IMR-90 (cell line): Measurements from ENCODE around the gene LOC101059915.

Source experiments
- CEBPB ChIP-seq: IDR thresholded peaks from 2 replicates; pipeline ENCODE4 v1.6.1; 2012; ENCODE audit warnings: low read depth, low read length, improper control_type of control experiment
- CHD1 ChIP-seq: IDR thresholded peaks from 2 replicates; pipeline ENCODE4 v1.6.1; 2012; ENCODE audit warnings: low read depth, low read length, improper control_type of control experiment
- ELK1 ChIP-seq: fragments of 150-350 bp; IDR thresholded peaks from 2 replicates; pipeline ENCODE4 v1.6.1; 2016; ENCODE audit warnings: low read depth, mild to moderate bottlenecking, low read length, moderate library complexity, borderline replicate concordance
- FOS ChIP-seq: fragments of 150-350 bp; IDR thresholded peaks from 2 replicates; pipeline ENCODE4 v1.6.1; 2016; ENCODE audit warnings: low read depth, low read length
- MAZ ChIP-seq: IDR thresholded peaks from 2 replicates; pipeline ENCODE4 v1.6.1; 2012; ENCODE audit warnings: low read depth, mild to moderate bottlenecking, low read length, improper control_type of control experiment, moderate library complexity, borderline replicate concordance
- MXI1 ChIP-seq: IDR thresholded peaks from 2 replicates; pipeline ENCODE4 v1.6.1; 2012; ENCODE audit warnings: low read depth, mild to moderate bottlenecking, low read length, moderate library complexity, borderline replicate concordance
- POLR2A ChIP-seq: IDR thresholded peaks from 2 replicates; pipeline ENCODE4 v1.6.1; 2012; ENCODE audit warnings: mild to moderate bottlenecking, low read depth, low read length
- RAD21 ChIP-seq: IDR thresholded peaks from 2 replicates; pipeline ENCODE4 v1.6.1; 2012; ENCODE audit warnings: low read length, improper control_type of control experiment
- RCOR1 ChIP-seq: IDR thresholded peaks from 2 replicates; pipeline ENCODE4 v1.6.1; 2012; ENCODE audit warnings: mild to moderate bottlenecking, low read length, improper control_type of control experiment; ENCODE audit not compliant: insufficient replicate concordance
- SMC3 ChIP-seq: fragments of 150-350 bp; IDR thresholded peaks from 2 replicates; pipeline ENCODE4 v1.6.1; 2016; ENCODE audit warnings: low read depth, mild to moderate bottlenecking, antibody characterized with exemption, low read length, moderate library complexity
- TF ChIP-seq, protein P1 (sequence below): conservative IDR thresholded peaks from 2 replicates; pipeline ENCODE4 v1.5.1; 2012; ENCODE audit warnings: mild to moderate bottlenecking, low read depth, low read length, improper control_type of control experiment
- TF ChIP-seq, protein P2 (sequence below): fragments of 150-350 bp; IDR thresholded peaks from 2 replicates; pipeline ENCODE4 v1.6.1; 2017; ENCODE audit warnings: mild to moderate bottlenecking, antibody characterized with exemption, low read length, low read depth

DNA sequence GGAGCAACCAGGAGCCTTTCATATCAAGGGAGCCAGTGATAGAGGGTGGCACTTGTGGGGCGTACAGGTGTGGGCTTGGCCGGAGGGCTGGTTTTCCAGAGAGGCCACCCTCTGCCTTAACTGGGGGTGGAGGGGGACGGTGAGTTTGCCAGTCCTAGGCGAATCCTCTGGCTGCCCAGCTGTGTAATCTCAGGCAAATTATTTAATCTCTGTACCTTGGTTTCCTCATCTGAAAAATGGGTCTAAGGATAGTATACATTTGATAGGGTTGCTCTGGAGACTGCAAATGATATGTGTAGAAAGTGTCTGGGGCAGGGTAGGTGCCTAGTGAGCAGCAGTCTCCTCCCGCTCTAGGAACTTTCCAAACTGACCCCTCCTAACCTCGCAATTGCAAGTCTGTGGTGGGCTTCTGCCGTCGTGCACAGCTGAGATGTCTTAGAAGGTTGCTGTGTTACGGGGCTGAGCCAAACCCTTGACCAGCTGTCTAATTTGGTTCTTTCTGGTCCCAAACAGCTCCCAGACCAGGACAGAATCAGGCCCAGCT lies 45.2 kb upstream of the LOC101059915 start:
- TF ChIP-seq, protein P1, sequence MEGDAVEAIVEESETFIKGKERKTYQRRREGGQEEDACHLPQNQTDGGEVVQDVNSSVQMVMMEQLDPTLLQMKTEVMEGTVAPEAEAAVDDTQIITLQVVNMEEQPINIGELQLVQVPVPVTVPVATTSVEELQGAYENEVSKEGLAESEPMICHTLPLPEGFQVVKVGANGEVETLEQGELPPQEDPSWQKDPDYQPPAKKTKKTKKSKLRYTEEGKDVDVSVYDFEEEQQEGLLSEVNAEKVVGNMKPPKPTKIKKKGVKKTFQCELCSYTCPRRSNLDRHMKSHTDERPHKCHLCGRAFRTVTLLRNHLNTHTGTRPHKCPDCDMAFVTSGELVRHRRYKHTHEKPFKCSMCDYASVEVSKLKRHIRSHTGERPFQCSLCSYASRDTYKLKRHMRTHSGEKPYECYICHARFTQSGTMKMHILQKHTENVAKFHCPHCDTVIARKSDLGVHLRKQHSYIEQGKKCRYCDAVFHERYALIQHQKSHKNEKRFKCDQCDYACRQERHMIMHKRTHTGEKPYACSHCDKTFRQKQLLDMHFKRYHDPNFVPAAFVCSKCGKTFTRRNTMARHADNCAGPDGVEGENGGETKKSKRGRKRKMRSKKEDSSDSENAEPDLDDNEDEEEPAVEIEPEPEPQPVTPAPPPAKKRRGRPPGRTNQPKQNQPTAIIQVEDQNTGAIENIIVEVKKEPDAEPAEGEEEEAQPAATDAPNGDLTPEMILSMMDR, result no peak
- TF ChIP-seq MAZ, result no peak
- TF ChIP-seq, protein P2, sequence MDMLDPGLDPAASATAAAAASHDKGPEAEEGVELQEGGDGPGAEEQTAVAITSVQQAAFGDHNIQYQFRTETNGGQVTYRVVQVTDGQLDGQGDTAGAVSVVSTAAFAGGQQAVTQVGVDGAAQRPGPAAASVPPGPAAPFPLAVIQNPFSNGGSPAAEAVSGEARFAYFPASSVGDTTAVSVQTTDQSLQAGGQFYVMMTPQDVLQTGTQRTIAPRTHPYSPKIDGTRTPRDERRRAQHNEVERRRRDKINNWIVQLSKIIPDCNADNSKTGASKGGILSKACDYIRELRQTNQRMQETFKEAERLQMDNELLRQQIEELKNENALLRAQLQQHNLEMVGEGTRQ, result no peak
- TF ChIP-seq RCOR1, result no peak
- TF ChIP-seq CHD1, result no peak
- TF ChIP-seq POLR2A, result no peak
- no peak for TF ChIP-seq FOS
- no peak for TF ChIP-seq SMC3
- TF ChIP-seq MXI1, result no peak
- TF ChIP-seq CEBPB, result no peak
- no peak for TF ChIP-seq RAD21
- no peak for TF ChIP-seq ELK1
